Heart left ventricle (tissue), 16 donors: ENCODE measurements around the gene SYNGR1. TPM values are rescaled to one million over a fixed set of nuclear protein-coding genes. Genes with fewer than 3 reads are reported as not detected.
A peak's percentile ranks its signal among the peaks of the same experiment; 100 is the strongest.
"Not testable (repeated sequence)": the region's sequence is repeated elsewhere in the genome, so short reads cannot be mapped to it uniquely, and the experiment has no call there.

ENCODE experiments used
- ATAC-seq, 4 donors: fragments of 200-7000 bp; cut with Tn5 transposase; one replicate each; pipeline ENCODE4 v1.9.1; 2020 to 2022; ENCODE audit warnings: moderate library complexity in 4 of 4, mild to moderate bottlenecking in 3 of 4, moderate number of reproducible peaks in 1 of 4
- DNase-seq, 5 donors: peaks; one replicate each; pipeline ENCODE4 v3.0.0-alpha.2; 2020
- H3K27ac ChIP-seq, 12 donors: fragments of 200-600 bp; sonication (generic) in 4 of 12; one replicate each; pipeline versions ENCODE4 v1.5.0 to v1.8.0; 2016 to 2022; ENCODE audit warnings: mild to moderate bottlenecking in 2 of 12
- H3K27me3 ChIP-seq, 9 donors: fragments of 200-600 bp; sonication (generic) in 2 of 9; one replicate each; pipeline versions ENCODE4 v1.5.1 to v1.8.0; 2016 to 2022; ENCODE audit warnings: mild to moderate bottlenecking in 3 of 9
- H3K36me3 ChIP-seq, 9 donors: fragments of 200-600 bp; sonication (generic) in 2 of 9; one replicate each; pipeline versions ENCODE4 v1.5.0 to v1.8.0; 2018 to 2022; ENCODE audit warnings: mild to moderate bottlenecking in 2 of 9
- H3K4me1 ChIP-seq, 12 donors: fragments of 200-600 bp; sonication (generic) in 4 of 12; one replicate each; pipeline versions ENCODE4 v1.5.0 to v1.8.0; 2016 to 2022; ENCODE audit warnings: mild to moderate bottlenecking in 3 of 12
- H3K4me3 ChIP-seq, 12 donors: fragments of 200-600 bp; sonication (generic) in 4 of 12; one replicate each; pipeline versions ENCODE4 v1.5.0 to v1.8.0; 2017 to 2022; ENCODE audit warnings: mild to moderate bottlenecking in 9 of 12, moderate library complexity in 4 of 12
- H3K9me3 ChIP-seq, 12 donors: fragments of 200-600 bp; sonication (generic) in 4 of 12; one replicate each; pipeline versions ENCODE4 v1.5.0 to v1.8.0; 2016 to 2022; ENCODE audit warnings: mild to moderate bottlenecking in 1 of 12
- CTCF ChIP-seq, 12 donors: fragments of 200-600 bp; sonication (generic) in 4 of 12; IDR thresholded peaks; one replicate each; pipeline versions ENCODE4 v1.5.0 to v1.8.0; 2018 to 2022; ENCODE audit warnings: antibody characterized with exemption in 12 of 12, mild to moderate bottlenecking in 5 of 12
- POLR2A ChIP-seq, 2 donors: fragments of 450-650 bp; IDR thresholded peaks; one replicate each; pipeline ENCODE4 v1.6.1; 2017; ENCODE audit warnings: antibody characterized with exemption in 2 of 2, mild to moderate bottlenecking in 2 of 2, moderate library complexity in 2 of 2
- whole genome bisulfite sequencing, 4 donors: extraction: QIAGEN DNeasy Blood & Tissue Kit in 2 of 4; methylation state at CpG; one replicate each; pipeline versions ENCODE4 v1.1.5 to v1.1.7; 2013 to 2018; 5-methylcytosine and 5-hydroxymethylcytosine counted together
- intact Hi-C, 10 donors: fragments of 100-400 bp; cut with DNase I; formaldehyde crosslinking; loops; one replicate each; pipeline versions ENCODE4 v1.11.1 to v1.14.2; 2022
- polyA plus RNA-seq, 2 donors: library from polyadenylated mRNA; stranded (reverse); fragments of 200-250 nt; gene quantifications; one replicate each; pipeline ENCODE4 v1.2.3, GENCODE V29; 2013
- total RNA-seq, 9 donors: library from RNA; depleted of rRNA in 2 of 9; stranded (reverse); fragments of >200 nt in 2 of 9; fragmentation: NEBNext Ultra II Directional in 3 of 9; extraction: Animal tissue kit (Norgen Biotek cat#: 25700) in 3 of 9; gene quantifications; one replicate each; pipeline versions ENCODE4 v1.1.0 to v1.2.4, GENCODE V29; 2016 to 2023
- donor health status: ischemic (EF 13 %, LVEDD 7.1; RV severe dilation, severe dysfunction).
- donor health status: healthy with polysubstance abuse.
- donor health status: DM: no; HTN: yes; CAD: no.
- donor health status: DM: no; HTN: no; CAD: no.
- donor health status: ischemic (EF 25% LVEDD 6.9; RV normal size, moderate dysfunction).
- donor health status: ischemic (EF 25% LVEDD 5.7; RV mildly dilated, moderate dysfunction).
- donor health status: healthy.
- donor health status: DM: yes; HTN: yes; CAD: no.
- donor health status: ischemic (EF 35%, LVEDD 5.7; RV mildly dilated, moderate dysfunction).
- donor health status: nonischemic (EF 11% LVEDD 7.7; RV severe dilation, severe dysfunction).
- donor health status: DM: yes; HTN: yes; CAD: no.
- donor health status: PGD.
- donor health status: ischemic (EF 29% LVEDD 5.4; RV normal size, mild dysfunction).
- donor health status: nonischemic (EF 23%, LVEDD 6.1; RV moderate dilation, normal function).

SYNGR1 gene
- total and polyA plus RNA-seq, 11 donors, result 20.0 to 49.9 (median 39.3) TPM

GRCh38 chr22:39409516-39410029 lies 59.8 kb downstream of the SYNGR1 start:
- ATAC-seq (no peak), DNase-seq (no peak)
- Histone ChIP-seq H3K36me3 (peaks cover 0 to 8% (median 0%) of the 10 kb centered on the region in 9 donors), H3K4me3 (no peak overlapping the region), H3K27ac (no peak overlapping the region), H3K9me3 (no peaks in the 10 kb centered on the region), H3K4me1 (peaks cover 0 to 70% (median 14%) of the 10 kb centered on the region in 12 donors), H3K27me3 (no peaks in the 10 kb centered on the region)
- intact Hi-C loops, result loop anchor here in 1 of 10 donors (10.0 kb wide), 1 partner anchor 105 kb away; no protein-coding TSS in a partner anchor
- 88 to 93% (median 90%) methylated on average over 11 of the region's 11 CpGs for WGBS, 4 donors
- TF ChIP-seq CTCF (IDR thresholded peaks at IDR 0.05), result no peak

DNA sequence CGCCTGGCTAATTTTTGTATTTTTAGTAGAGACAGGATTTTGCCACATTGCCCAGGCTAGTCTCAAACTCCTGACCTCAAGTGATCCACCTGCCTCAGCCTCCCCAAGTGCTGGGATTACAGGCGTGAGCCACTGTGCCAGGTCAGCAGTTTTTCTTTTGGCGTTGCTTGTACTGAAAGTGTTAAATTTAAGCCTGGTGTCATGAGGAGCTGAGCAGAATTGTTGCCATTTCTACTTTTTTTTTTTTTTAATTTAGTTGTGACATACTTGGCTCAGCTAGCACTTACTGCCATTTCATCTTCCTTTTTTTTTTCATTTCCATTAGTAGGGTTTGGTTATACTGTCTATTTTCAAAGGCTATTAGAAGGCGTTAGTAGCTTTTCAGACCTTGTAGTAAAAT lies 60.5 kb downstream of the SYNGR1 start:
- Histone ChIP-seq H3K27me3 (no peaks in the 10 kb centered on the region), H3K27ac (no peak overlapping the region), H3K4me1 (peaks cover 0 to 66% (median 17%) of the 10 kb centered on the region in 12 donors), H3K9me3 (no peaks in the 10 kb centered on the region), H3K4me3 (no peak overlapping the region), H3K36me3 (peaks cover 0 to 8% (median 2%) of the 10 kb centered on the region in 9 donors)
- WGBS, 4 donors, result 90 to 96% (median 95%) methylated on average over 4 of the region's 4 CpGs
- DNase-seq (no peak), ATAC-seq (no peak)
- intact Hi-C loops, result no loop called here
- TF ChIP-seq POLR2A (IDR thresholded peaks at IDR 0.05) (no peak), CTCF (IDR thresholded peaks at IDR 0.05) (no peak)

DNA sequence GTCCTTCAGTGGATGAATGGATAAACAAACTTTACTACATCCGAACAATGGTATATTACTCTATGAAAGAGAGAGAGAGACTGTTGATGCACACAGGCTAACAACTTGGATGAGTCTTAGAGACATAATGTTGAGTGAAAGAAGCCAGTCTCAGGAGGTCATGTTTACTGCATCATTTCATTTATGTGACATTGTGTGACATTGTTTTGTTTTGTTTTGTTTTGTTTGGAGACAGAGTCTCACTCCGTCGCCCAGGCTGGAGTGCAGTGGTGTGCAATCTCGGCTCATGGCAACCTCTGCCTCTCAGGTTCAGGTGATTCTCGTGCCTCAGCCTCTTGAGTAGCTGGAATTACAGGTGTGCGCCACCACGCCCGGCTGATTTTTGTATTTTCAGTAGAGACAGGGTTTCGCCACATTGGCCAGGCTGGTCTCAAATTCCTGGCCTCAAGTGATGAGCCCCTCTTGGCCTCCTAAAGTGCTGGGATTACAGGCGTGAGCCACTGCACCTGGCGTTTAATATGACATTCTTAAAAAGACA lies 62.1 kb downstream of the SYNGR1 start:
- intact Hi-C loops, result not testable (repeated sequence)

DNA sequence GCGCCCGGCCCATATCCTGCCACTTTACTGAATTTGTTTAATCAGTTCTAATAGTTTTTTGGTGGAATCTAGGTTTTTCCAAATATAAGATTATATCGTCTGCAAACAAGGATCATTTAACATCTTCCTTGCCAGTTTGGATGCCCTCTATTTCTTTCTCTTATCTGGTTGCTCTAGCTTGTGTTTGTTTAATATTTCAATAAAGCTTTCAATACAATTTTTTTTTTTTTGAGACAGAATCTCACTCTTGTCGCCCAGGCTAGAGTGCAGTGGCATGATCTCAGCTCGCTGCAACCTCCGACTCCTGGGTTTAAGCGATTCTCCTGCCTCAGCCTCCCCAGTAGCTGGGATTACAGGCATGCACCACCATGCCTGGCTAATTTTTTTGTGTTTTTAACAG lies 63.4 kb downstream of the SYNGR1 start:
- H3K9me3 ChIP-seq, H3K4me3 ChIP-seq, H3K27me3 ChIP-seq, DNase-seq, H3K27ac ChIP-seq, intact Hi-C loops, ATAC-seq: not testable (repeated sequence)
- Histone ChIP-seq H3K36me3 (peaks cover 0 to 37% (median 28%) of the 10 kb centered on the region in 9 donors), H3K4me1 (peaks cover 0 to 56% (median 15%) of the 10 kb centered on the region in 12 donors)
- 91 to 94% (median 93%) methylated on average over 7 of the region's 7 CpGs for WGBS, 4 donors

More for the DNA sequence above, 62.1 kb downstream of the SYNGR1 start:
- not testable (repeated sequence) for H3K27me3 ChIP-seq, ATAC-seq, H3K9me3 ChIP-seq, H3K27ac ChIP-seq, DNase-seq, H3K4me3 ChIP-seq
- 88 to 92% (median 90%) methylated on average over 11 of the region's 11 CpGs for whole genome bisulfite sequencing, 4 donors
- peaks cover 0 to 24% (median 14%) of the 10 kb centered on the region in 9 donors for H3K36me3 ChIP-seq
- peaks cover 0 to 59% (median 15%) of the 10 kb centered on the region in 12 donors for H3K4me1 ChIP-seq

DNA sequence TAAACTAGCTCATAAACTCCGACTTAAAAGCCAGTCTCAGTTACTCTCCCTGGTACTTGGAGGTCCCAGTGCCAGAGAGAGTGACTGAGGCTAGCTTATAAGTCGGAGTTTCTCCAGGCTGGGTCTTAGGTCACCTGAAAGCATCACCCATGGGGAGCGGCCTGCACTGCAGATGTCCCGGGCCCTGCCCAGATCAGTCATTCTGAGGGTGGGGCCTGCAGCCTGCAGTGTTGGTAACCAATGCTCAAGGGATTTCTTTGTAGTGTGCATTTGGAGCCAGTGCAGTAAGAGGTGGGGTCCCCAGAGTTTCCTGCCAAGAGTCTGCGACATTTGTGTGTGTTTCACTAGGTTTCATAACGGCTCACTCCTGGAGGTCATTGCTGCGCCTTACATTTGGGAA lies 64.6 kb downstream of the SYNGR1 start:
- ATAC-seq, result no peak

More for the DNA sequence above, 64.6 kb downstream of the SYNGR1 start:
- 83 to 89% (median 88%) methylated on average over 5 to 7 of the region's 7 CpGs for WGBS, 4 donors
- H3K4me1 ChIP-seq, result peaks cover 0 to 51% (median 15%) of the 10 kb centered on the region in 12 donors
- H3K27me3 ChIP-seq, result no peaks in the 10 kb centered on the region
- H3K36me3 ChIP-seq, result peaks cover 0 to 44% (median 39%) of the 10 kb centered on the region in 9 donors
- intact Hi-C loops, result no loop called here
- TF ChIP-seq CTCF (IDR thresholded peaks at IDR 0.05) (no peak), POLR2A (IDR thresholded peaks at IDR 0.05) (no peak)
- DNase-seq, result peak in 1 of 5 donors; percentile 19
- peak overlapping the region in 5 of 12 donors; percentile 7 to 44 (median 38) for H3K27ac ChIP-seq
- H3K4me3 ChIP-seq, result no peak overlapping the region
- no peaks in the 10 kb centered on the region for H3K9me3 ChIP-seq
